Mesothelial cell of epicardium (in vitro differentiated cells): ENCODE measurements around the gene DCLK1. TPM values are rescaled to one million over a fixed set of nuclear protein-coding genes. Genes with fewer than 3 reads are reported as not detected.

ENCODE experiments used
- DNase-seq, 2 experiments: peaks; one replicate each; pipeline ENCODE4 v3.0.0; 2021; ENCODE audit warnings: low spot score in 2 of 2; ENCODE audit not compliant: unreplicated experiment in 2 of 2
- H3K27ac Mint-ChIP-seq: 2 replicates; pipeline ENCODE4 v1.8.0; 2021; ENCODE audit warnings: mixed read lengths
- H3K27me3 Mint-ChIP-seq: 2 replicates; pipeline ENCODE4 v1.8.0; 2021; ENCODE audit warnings: low read depth, mixed read lengths
- H3K36me3 Mint-ChIP-seq: 2 replicates; pipeline ENCODE4 v1.8.0; 2021; ENCODE audit warnings: mixed read lengths
- H3K4me1 Mint-ChIP-seq: 2 replicates; pipeline ENCODE4 v1.8.0; 2021; ENCODE audit warnings: mixed read lengths
- H3K4me3 Mint-ChIP-seq: 2 replicates; pipeline ENCODE4 v1.8.0; 2021; ENCODE audit warnings: mild to moderate bottlenecking, moderate library complexity, mixed read lengths
- H3K9me3 Mint-ChIP-seq: 2 replicates; pipeline ENCODE4 v1.8.0; 2021; ENCODE audit warnings: mixed read lengths
- CTCF ChIP-seq: fragments of 200-600 bp; sonication (generic); IDR thresholded peaks from one replicate; pipeline ENCODE4 v1.5.0; 2021; ENCODE audit warnings: antibody characterized with exemption; ENCODE audit not compliant: unreplicated experiment
- total RNA-seq: library from RNA; stranded (reverse); gene quantifications from 3 replicates; pipeline ENCODE4 v1.2.1, GENCODE V29; 2021

Gene DCLK1
- total RNA-seq, 1 donor from 2014 or later = 21.7 TPM

DNA sequence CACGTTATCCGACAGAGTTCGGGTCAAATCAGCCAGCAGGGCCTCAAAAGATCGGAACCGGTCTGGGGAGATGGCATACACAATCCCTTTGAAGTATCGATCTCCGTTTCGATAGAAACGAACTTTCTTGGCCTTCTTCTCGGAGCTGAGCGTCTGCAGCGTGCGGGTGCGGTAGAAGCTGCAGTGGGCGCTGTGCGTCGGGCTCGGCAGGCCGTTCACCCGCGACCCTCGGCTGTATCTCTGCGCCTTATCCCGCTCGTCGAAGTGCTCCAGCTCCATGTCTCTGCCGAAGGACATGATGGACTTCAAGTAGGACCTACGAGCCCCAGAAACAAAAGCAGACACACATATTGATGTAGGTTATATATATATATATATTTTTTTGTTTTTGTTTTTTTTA, 5.3 kb downstream of the DCLK1 start:
- Mint-ChIP-seq H3K4me1 (peaks cover 18% of the 10 kb centered on the region), H3K27me3 (peaks cover 38% of the 10 kb centered on the region), H3K4me3 (no peak overlapping the region), H3K27ac (no peak overlapping the region), H3K9me3 (no peaks in the 10 kb centered on the region), H3K36me3 (peaks cover 16% of the 10 kb centered on the region)
- no peak for TF ChIP-seq CTCF
- DNase-seq = no peak

- DNase-seq = no peak
- H3K36me3 Mint-ChIP-seq = peaks cover 24% of the 10 kb centered on the region
- peaks cover 11% of the 10 kb centered on the region for H3K4me1 Mint-ChIP-seq
- no peak overlapping the region for H3K27ac Mint-ChIP-seq
- peaks cover 26% of the 10 kb centered on the region for H3K27me3 Mint-ChIP-seq
- H3K9me3 Mint-ChIP-seq = no peaks in the 10 kb centered on the region
- TF ChIP-seq CTCF = no peak
- H3K4me3 Mint-ChIP-seq = no peak overlapping the region
Measured at GRCh38 chr13:36124236-36124822, 6.9 kb downstream of the DCLK1 start.

GRCh38 chr13:36115306-36115705, 15.9 kb downstream of the DCLK1 start:
- Mint-ChIP-seq H3K4me3 (no peak overlapping the region), H3K27ac (no peak overlapping the region), H3K9me3 (peaks cover 10% of the 10 kb centered on the region), H3K4me1 (peaks cover 12% of the 10 kb centered on the region), H3K36me3 (peaks cover 29% of the 10 kb centered on the region), H3K27me3 (no peaks in the 10 kb centered on the region)
- no peak for DNase-seq
- no peak for TF ChIP-seq CTCF

GRCh38 chr13:36114233-36114632, 16.9 kb downstream of the DCLK1 start:
- TF ChIP-seq CTCF = no peak
- Mint-ChIP-seq H3K4me1 (peaks cover 12% of the 10 kb centered on the region), H3K9me3 (peaks cover 10% of the 10 kb centered on the region), H3K4me3 (no peak overlapping the region), H3K27me3 (no peaks in the 10 kb centered on the region), H3K27ac (peak overlapping the region; percentile 54), H3K36me3 (peaks cover 24% of the 10 kb centered on the region)
- DNase-seq = no peak

GRCh38 chr13:36108954-36109353, 22.2 kb downstream of the DCLK1 start:
- Mint-ChIP-seq H3K36me3 (peaks cover 17% of the 10 kb centered on the region), H3K9me3 (no peaks in the 10 kb centered on the region), H3K27me3 (no peaks in the 10 kb centered on the region), H3K4me1 (peaks cover 20% of the 10 kb centered on the region), H3K4me3 (no peak overlapping the region), H3K27ac (no peak overlapping the region)
- DNase-seq = no peak
- no peak for TF ChIP-seq CTCF

DNA sequence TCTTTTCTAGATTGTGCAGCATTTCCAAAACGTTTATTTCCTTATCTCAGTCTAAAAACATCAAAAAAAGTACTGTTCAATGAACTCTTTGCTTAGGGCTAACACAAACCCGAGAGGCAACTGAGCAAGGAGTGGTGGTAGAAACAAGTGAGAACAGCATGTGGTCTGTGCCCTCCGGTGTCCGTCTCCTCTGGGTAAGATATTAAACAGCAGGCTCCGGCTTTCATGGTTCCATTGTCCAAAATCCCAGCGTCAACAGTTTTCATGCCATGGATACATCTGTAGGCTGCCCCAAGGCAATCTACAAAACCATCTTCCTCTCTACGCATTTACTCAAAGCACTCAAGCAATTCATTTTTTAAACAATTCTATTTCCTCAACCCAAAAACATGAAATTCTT, 22.8 kb downstream of the DCLK1 start:
- Mint-ChIP-seq H3K36me3 (peaks cover 17% of the 10 kb centered on the region), H3K27me3 (no peaks in the 10 kb centered on the region), H3K4me3 (no peak overlapping the region), H3K27ac (no peak overlapping the region), H3K9me3 (no peaks in the 10 kb centered on the region), H3K4me1 (peaks cover 14% of the 10 kb centered on the region)
- no peak for TF ChIP-seq CTCF
- no peak for DNase-seq
